Upper lobe of right lung (tissue), 1 donor: ENCODE results near the gene MMS22L. TPM values are rescaled to one million over a fixed set of nuclear protein-coding genes. Genes with fewer than 3 reads are reported as not detected.

Experiments
- ATAC-seq: fragments of 200-7000 bp; cut with Tn5 transposase; one replicate; pipeline ENCODE4 v1.9.1; 2020; ENCODE audit warnings: mild to moderate bottlenecking, moderate library complexity
- DNase-seq: peaks from one replicate; pipeline ENCODE4 v3.0.0-alpha.2; 2020
- H3K27ac ChIP-seq: fragments of 200-600 bp; one replicate; pipeline ENCODE4 v1.8.0; 2022
- H3K27me3 ChIP-seq: fragments of 200-600 bp; one replicate; pipeline ENCODE4 v1.8.0; 2022; ENCODE audit warnings: mild to moderate bottlenecking
- H3K36me3 ChIP-seq: fragments of 200-600 bp; one replicate; pipeline ENCODE4 v1.8.0; 2022
- H3K4me1 ChIP-seq: fragments of 200-600 bp; one replicate; pipeline ENCODE4 v1.8.0; 2022
- H3K4me3 ChIP-seq: fragments of 200-600 bp; one replicate; pipeline ENCODE4 v1.8.0; 2022; ENCODE audit warnings: mild to moderate bottlenecking
- H3K9me3 ChIP-seq: fragments of 200-600 bp; one replicate; pipeline ENCODE4 v1.8.0; 2022
- CTCF ChIP-seq: fragments of 200-600 bp; IDR thresholded peaks from one replicate; pipeline ENCODE4 v1.8.0; 2022; ENCODE audit warnings: antibody characterized with exemption
- intact Hi-C: fragments of 100-400 bp; cut with DNase I; formaldehyde crosslinking; loops from one replicate; pipeline ENCODE4 v1.11.0; 2022
- total RNA-seq: library from RNA; stranded (reverse); fragmentation: NEBNext Ultra II Directional; extraction: Animal tissue kit (Norgen Biotek cat#: 25700); gene quantifications from one replicate; pipeline ENCODE4 v1.2.1, GENCODE V29; 2021
- donor health status: DM: no; HTN: yes; CAD: no; lungs with severe emphysema.

Gene MMS22L
- total RNA-seq, 1 donor from 2014 or later: 6.8 TPM

DNA sequence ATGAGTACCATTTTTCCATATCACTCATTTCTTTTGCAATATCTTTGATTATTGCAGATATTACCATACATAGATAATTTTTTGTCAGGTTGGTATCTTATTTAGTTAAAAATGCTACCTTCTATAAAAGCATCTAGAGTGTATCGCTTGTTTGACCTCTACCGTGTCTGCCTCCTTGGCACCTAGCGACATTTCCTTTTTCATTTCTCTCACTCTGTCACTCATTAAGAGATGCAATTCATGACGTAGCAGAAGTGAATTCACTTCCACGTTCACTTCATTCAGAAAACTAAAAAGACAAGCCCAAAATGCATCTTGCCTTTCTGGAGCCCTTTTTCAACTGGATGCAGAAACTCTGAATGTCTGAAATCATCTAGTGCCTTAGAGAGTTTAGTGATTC is 172.9 kb downstream of the MMS22L start:
- no peaks in the 10 kb centered on the region for H3K36me3 ChIP-seq
- no peak overlapping the region for H3K27ac ChIP-seq
- ATAC-seq (no peak), DNase-seq (no peak)
- TF ChIP-seq CTCF: no peak
- H3K27me3 ChIP-seq: no peaks in the 10 kb centered on the region
- H3K4me1 ChIP-seq: no peaks in the 10 kb centered on the region
- no peaks in the 10 kb centered on the region for H3K9me3 ChIP-seq
- intact Hi-C loops: no loop called here
- no peak overlapping the region for H3K4me3 ChIP-seq

GRCh38 chr6:97109444-97109843 is 173.6 kb downstream of the MMS22L start:
- intact Hi-C loops: no loop called here
- DNase-seq (no peak), ATAC-seq (no peak)
- no peak for TF ChIP-seq CTCF
- H3K4me1 ChIP-seq: no peaks in the 10 kb centered on the region
- H3K9me3 ChIP-seq: no peaks in the 10 kb centered on the region
- H3K27ac ChIP-seq: no peak overlapping the region
- H3K4me3 ChIP-seq: no peak overlapping the region
- H3K36me3 ChIP-seq: no peaks in the 10 kb centered on the region
- H3K27me3 ChIP-seq: no peaks in the 10 kb centered on the region

DNA sequence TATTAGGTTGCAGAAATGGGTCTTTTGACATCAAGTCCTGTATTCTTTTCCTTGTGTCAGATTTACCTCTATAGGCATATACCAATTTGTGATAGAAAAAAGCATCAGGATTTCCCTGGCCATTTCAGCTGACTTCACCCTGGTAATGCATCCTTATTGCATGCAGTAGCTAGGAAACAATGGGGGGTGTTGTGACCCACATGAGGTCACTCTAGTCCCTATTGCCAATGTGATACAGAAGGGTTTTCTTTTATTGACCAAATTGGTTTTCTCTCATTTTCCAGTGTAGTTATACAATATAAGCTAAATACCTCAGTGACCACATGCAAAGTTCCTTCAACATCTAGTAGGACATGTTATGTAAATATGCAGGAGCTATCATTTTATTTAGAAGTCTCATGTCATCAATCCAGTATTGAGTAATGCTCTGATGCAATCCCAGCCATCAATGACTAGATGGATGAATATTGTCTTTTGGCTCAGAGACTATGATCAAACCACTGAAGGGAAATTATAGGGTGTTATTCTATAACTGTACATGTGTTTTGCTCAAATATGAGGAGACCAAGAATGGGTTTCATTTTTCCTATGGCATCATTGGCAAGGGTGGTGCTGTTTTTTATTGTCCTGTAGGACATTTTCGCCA is 180.7 kb downstream of the MMS22L start:
- ATAC-seq: no peak
- no peaks in the 10 kb centered on the region for H3K27me3 ChIP-seq
- no peaks in the 10 kb centered on the region for H3K36me3 ChIP-seq
- TF ChIP-seq CTCF: no peak
- H3K4me3 ChIP-seq: no peak overlapping the region
- H3K27ac ChIP-seq: no peak overlapping the region
- no peak for DNase-seq
- H3K4me1 ChIP-seq: no peaks in the 10 kb centered on the region
- intact Hi-C loops: no loop called here
- no peaks in the 10 kb centered on the region for H3K9me3 ChIP-seq

GRCh38 chr6:97100696-97101095 is 182.3 kb downstream of the MMS22L start:
- intact Hi-C loops: no loop called here
- Histone ChIP-seq H3K27ac (no peak overlapping the region), H3K4me1 (no peaks in the 10 kb centered on the region), H3K27me3 (no peaks in the 10 kb centered on the region), H3K9me3 (no peaks in the 10 kb centered on the region), H3K36me3 (no peaks in the 10 kb centered on the region), H3K4me3 (no peak overlapping the region)
- no peak for ATAC-seq
- no peak for DNase-seq
- no peak for TF ChIP-seq CTCF

DNA sequence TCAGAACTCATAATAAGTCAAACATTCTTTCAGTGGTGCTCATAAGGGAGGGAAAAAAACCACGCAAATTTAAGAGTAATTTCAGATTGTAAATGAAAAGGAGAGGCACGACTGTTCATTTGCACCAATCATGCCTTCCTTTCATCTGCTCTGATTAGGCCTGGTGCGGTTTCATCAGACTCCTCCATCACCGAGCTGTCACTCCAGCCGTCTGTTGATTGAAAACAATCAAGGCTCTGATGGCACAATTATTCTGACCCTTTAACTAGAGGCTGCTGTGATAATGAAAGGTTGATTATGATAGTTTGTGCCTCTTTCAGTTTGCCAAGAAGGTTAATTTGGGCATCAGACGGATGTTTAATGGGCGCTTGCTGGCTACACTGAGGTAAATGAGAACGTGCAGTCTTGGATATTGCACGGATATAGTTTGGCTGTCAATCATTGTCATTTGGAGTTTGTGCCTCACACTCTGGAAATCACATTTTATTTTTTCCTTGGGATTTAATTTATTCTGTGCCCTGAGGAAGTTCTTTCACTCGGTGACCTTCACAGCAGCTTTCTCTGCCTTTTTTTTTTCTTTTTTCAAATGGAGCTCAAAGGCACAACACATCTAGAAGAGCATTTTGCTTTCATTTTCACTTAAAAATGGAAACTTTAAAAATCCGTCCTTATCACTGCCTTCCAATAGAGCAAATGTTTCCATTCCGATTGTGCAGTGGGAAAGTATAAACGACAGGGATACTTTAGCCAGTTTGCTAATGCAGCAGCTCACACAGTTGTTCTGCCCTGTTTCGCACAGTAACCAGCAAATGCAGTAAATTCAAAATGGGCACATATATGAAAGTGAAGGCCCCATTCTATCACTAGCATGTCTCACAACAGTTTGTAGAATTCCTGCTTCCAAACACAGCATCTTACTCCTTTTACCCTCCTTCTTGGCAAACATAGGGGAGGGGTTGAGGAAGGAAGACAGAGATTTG is 185.7 kb downstream of the MMS22L start:
- Histone ChIP-seq H3K9me3 (no peaks in the 10 kb centered on the region), H3K4me3 (no peak overlapping the region), H3K27ac (no peak overlapping the region), H3K36me3 (no peaks in the 10 kb centered on the region), H3K4me1 (no peaks in the 10 kb centered on the region), H3K27me3 (no peaks in the 10 kb centered on the region)
- no peak for DNase-seq
- TF ChIP-seq CTCF: no peak
- intact Hi-C loops: no loop called here
- ATAC-seq: no peak
